Measurements from ENCODE around the gene LDB2.

- TF ChIP-seq CTCF (IDR thresholded peaks at IDR 0.05) (no peak), EZH2 (IDR thresholded peaks at IDR 0.05; ENCODE audit: borderline replicate concordance, insufficient read depth, low read depth, low read length, poor library complexity, severe bottlenecking) (no peak)
Observed at GRCh38 chr4:16819652-16820051, 78.8 kb downstream of the LDB2 start.
